H1 (cell line): ENCODE measurements around the gene KBTBD13. TPM values are rescaled to one million over a fixed set of nuclear protein-coding genes. Genes with fewer than 3 reads are reported as not detected.
A peak's percentile ranks its signal among the peaks of the same experiment; 100 is the strongest.

Experiments used
- CTCF ChIA-PET: fragments of 300-600 bp; sonication (Branson Sonifier 250); formaldehyde crosslinking; loops from one replicate; lab custom pipeline; 2021; ENCODE audit not compliant: partially characterized antibody; lab: Charles Lee
- POLR2A ChIA-PET: fragments of 300-600 bp; sonication (Branson Sonifier 250); formaldehyde crosslinking; loops from one replicate; lab custom pipeline; 2021; ENCODE audit warnings: inconsistent platforms; ENCODE audit not compliant: partially characterized antibody; lab: Charles Lee
- DNase-seq, 2 experiments: peaks; one replicate each; pipeline versions ENCODE4 v3.0.0 to v3.0.0-alpha.2; 2010 to 2022; ENCODE audit warnings: low spot score in 2 of 2, low read depth in 1 of 2, mixed read lengths in 1 of 2
- FAIRE-seq: peaks from 2 replicates; lab custom pipeline; 2011; peaks lifted over from hg19 to GRCh38; lab: Jason Lieb, UNC
- H2AFZ ChIP-seq: 2 replicates; pipeline ENCODE4 v1.8.1; 2012; ENCODE audit warnings: low read length, inconsistent platforms
- H2AK5ac ChIP-seq: 2 replicates; pipeline ENCODE4 v1.6.1; 2013; ENCODE audit warnings: low read depth, low read length
- H2BK120ac ChIP-seq: replicated peaks from 2 replicates; pipeline ENCODE3; 2013; ENCODE audit warnings: low read depth, low read length, inconsistent platforms
- H2BK12ac ChIP-seq: 2 replicates; pipeline ENCODE4 v1.6.1; 2013; ENCODE audit warnings: low read depth, low read length
- H2BK15ac ChIP-seq: 2 replicates; pipeline ENCODE4 v1.6.1; 2013; ENCODE audit warnings: low read length
- H2BK20ac ChIP-seq: 2 replicates; pipeline ENCODE4 v1.6.1; 2013; ENCODE audit warnings: low read length
- H2BK5ac ChIP-seq: 2 replicates; pipeline ENCODE4 v1.6.1; 2013; ENCODE audit warnings: low read depth, low read length
- H3K14ac ChIP-seq: 2 replicates; pipeline ENCODE4 v1.6.1; 2013; ENCODE audit warnings: inconsistent platforms; ENCODE audit not compliant: insufficient read length
- H3K18ac ChIP-seq: 2 replicates; pipeline ENCODE4 v1.6.1; 2013; ENCODE audit warnings: low read length; ENCODE audit errors: extremely low read depth
- H3K23ac ChIP-seq: 2 replicates; pipeline ENCODE4 v1.6.1; 2013; ENCODE audit warnings: inconsistent platforms; ENCODE audit not compliant: insufficient read length
- H3K23me2 ChIP-seq: 2 replicates; pipeline ENCODE4 v1.6.1; 2013; ENCODE audit warnings: low read depth, low read length
- H3K27ac ChIP-seq: 2 replicates; pipeline ENCODE4 v1.6.1; 2011; ENCODE audit warnings: low read depth, low read length, inconsistent platforms
- H3K27me3 ChIP-seq, 4 experiments: replicated peaks in 1 of 4; 1 replicate in 1 of 4; 2 replicates in 3 of 4; pipeline versions ENCODE4 v1.6.1 to v1.8.1; 2011 to 2013; ENCODE audit warnings: low read length in 3 of 4, mild to moderate bottlenecking in 3 of 4, inconsistent platforms in 2 of 4, mixed read lengths in 2 of 4, moderate library complexity in 1 of 4; ENCODE audit not compliant: control insufficient read depth in 3 of 4, insufficient read depth in 3 of 4; ENCODE audit errors: extremely low read depth in 1 of 4
- H3K36me3 ChIP-seq, 4 experiments: 2 replicates each; pipeline versions ENCODE4 v1.6.1 to v1.8.1; 2011 to 2013; ENCODE audit warnings: mild to moderate bottlenecking in 4 of 4, low read length in 3 of 4, moderate library complexity in 2 of 4, control low read depth in 1 of 4, inconsistent platforms in 1 of 4; ENCODE audit not compliant: insufficient read depth in 4 of 4, control insufficient read depth in 2 of 4
- H3K4ac ChIP-seq: replicated peaks from 2 replicates; pipeline ENCODE3; 2013; ENCODE audit warnings: low read length, low read depth, mixed read lengths, inconsistent platforms; ENCODE audit not compliant: insufficient read length
- H3K4me1 ChIP-seq, 4 experiments: replicated peaks in 1 of 4; 1 replicate in 1 of 4; 2 replicates in 3 of 4; pipeline versions ENCODE4 v1.6.1 to v1.8.1; 2011 to 2013; ENCODE audit warnings: low read length in 3 of 4, inconsistent platforms in 2 of 4, mixed read lengths in 1 of 4; ENCODE audit not compliant: insufficient read depth in 4 of 4, control insufficient read depth in 3 of 4
- H3K4me2 ChIP-seq, 2 experiments: 2 replicates each; pipeline versions ENCODE4 v1.6.1 to v1.8.1; 2011 to 2013; ENCODE audit warnings: low read depth in 2 of 2, low read length in 2 of 2, control low read depth in 1 of 2, inconsistent platforms in 1 of 2, mild to moderate bottlenecking in 1 of 2; ENCODE audit not compliant: insufficient read depth in 1 of 2
- H3K4me3 ChIP-seq, 4 experiments: fragments of 200-600, 300-600 bp in 1 of 4; sonication (generic), shearing (Covaris generic), sonication (Bioruptor Twin) in 1 of 4; 2 replicates each; pipeline versions ENCODE4 v1.5.1 to v1.8.1; 2011 to 2016; ENCODE audit warnings: low read length in 4 of 4, low read depth in 3 of 4, control low read depth in 2 of 4, inconsistent platforms in 2 of 4, mild to moderate bottlenecking in 2 of 4, mixed read lengths in 1 of 4, moderate library complexity in 1 of 4; ENCODE audit not compliant: insufficient read depth in 2 of 4; ENCODE audit errors: extremely low read depth in 1 of 4
- H3K56ac ChIP-seq: replicated peaks from 2 replicates; pipeline ENCODE3; 2013; ENCODE audit warnings: low read depth, mild to moderate bottlenecking, mixed read lengths, low read length, inconsistent platforms; ENCODE audit not compliant: insufficient read length
- H3K79me1 ChIP-seq: 2 replicates; pipeline ENCODE4 v1.6.1; 2013; ENCODE audit warnings: low read depth, low read length, control low read depth
- H3K79me2 ChIP-seq, 2 experiments: 2 replicates each; pipeline versions ENCODE4 v1.6.1 to v1.8.1; 2012 to 2013; ENCODE audit warnings: low read length in 2 of 2, mild to moderate bottlenecking in 2 of 2, inconsistent platforms in 1 of 2; ENCODE audit not compliant: insufficient read depth in 2 of 2, control insufficient read depth in 1 of 2
- H3K9ac ChIP-seq, 4 experiments: replicated peaks in 1 of 4; 1 replicate in 1 of 4; 2 replicates in 3 of 4; pipeline versions ENCODE4 v1.6.1 to v1.8.1; 2011 to 2013; ENCODE audit warnings: low read depth in 3 of 4, low read length in 3 of 4, control low read depth in 2 of 4, mild to moderate bottlenecking in 2 of 4, moderate library complexity in 2 of 4, inconsistent platforms in 1 of 4; ENCODE audit errors: extremely low read depth in 1 of 4
- H3K9me3 ChIP-seq, 2 experiments: 2 replicates each; pipeline versions ENCODE4 v1.6.1 to v1.8.1; 2012 to 2013; ENCODE audit warnings: mild to moderate bottlenecking in 2 of 2, moderate library complexity in 2 of 2, control low read depth in 1 of 2, inconsistent platforms in 1 of 2, low read depth in 1 of 2, low read length in 1 of 2, mixed read lengths in 1 of 2; ENCODE audit not compliant: insufficient read depth in 2 of 2
- H4K20me1 ChIP-seq, 2 experiments: replicated peaks in 1 of 2; 2 replicates each; pipeline versions ENCODE3 to v1.8.1; 2011 to 2013; ENCODE audit warnings: inconsistent platforms in 2 of 2, low read length in 2 of 2, mild to moderate bottlenecking in 1 of 2; ENCODE audit not compliant: insufficient read depth in 2 of 2, control insufficient read depth in 1 of 2
- H4K5ac ChIP-seq: 2 replicates; pipeline ENCODE4 v1.6.1; 2013; ENCODE audit warnings: low read length, low read depth, mixed read lengths, inconsistent platforms; ENCODE audit not compliant: insufficient read length
- H4K8ac ChIP-seq: 2 replicates; pipeline ENCODE4 v1.8.0; 2013; ENCODE audit warnings: mild to moderate bottlenecking, moderate library complexity, low read length, inconsistent platforms; ENCODE audit not compliant: insufficient read depth; ENCODE audit errors: extremely low read depth
- H4K91ac ChIP-seq: replicated peaks from 2 replicates; pipeline ENCODE3; 2013; ENCODE audit warnings: low read length, mixed read lengths, inconsistent platforms; ENCODE audit not compliant: insufficient read length
- CEBPB ChIP-seq: IDR thresholded peaks from 2 replicates; pipeline ENCODE4 v1.6.1; 2012; ENCODE audit warnings: low read depth, low read length
- MAFK ChIP-seq: IDR thresholded peaks from 2 replicates; pipeline ENCODE4 v1.6.1; 2012; ENCODE audit warnings: low read depth, mild to moderate bottlenecking, improper control_type of control experiment, low read length
- RAD21 ChIP-seq, 2 experiments: IDR thresholded peaks in 1 of 2; conservative IDR thresholded peaks in 1 of 2; 2 replicates each; pipeline ENCODE4 v1.6.1; 2011; ENCODE audit warnings: low read depth in 2 of 2, low read length in 2 of 2, improper control_type of control experiment in 1 of 2, inconsistent platforms in 1 of 2, mild to moderate bottlenecking in 1 of 2, moderate library complexity in 1 of 2
- SIN3A ChIP-seq, 2 experiments: IDR thresholded peaks in 1 of 2; conservative IDR thresholded peaks in 1 of 2; 2 replicates each; pipeline ENCODE4 v1.6.1; 2011 to 2012; ENCODE audit warnings: low read length in 2 of 2, improper control_type of control experiment in 1 of 2, low read depth in 1 of 2, mild to moderate bottlenecking in 1 of 2
- TEAD4 ChIP-seq: IDR thresholded peaks from 2 replicates; pipeline ENCODE4 v1.6.1; 2012; ENCODE audit warnings: low read depth, low read length, inconsistent platforms, mixed read lengths
- WGBS, 2 experiments: shearing (Covaris generic) in 1 of 2; methylation state at CpG; one replicate each; pipeline versions ENCODE4 v1.1.6 to v1.1.7; 2013 to 2015; ENCODE audit warnings: low lambda C conversion rate in 2 of 2, mixed read lengths in 2 of 2, inconsistent platforms in 1 of 2, low coverage in 1 of 2, missing lambda C conversion rate in 1 of 2; ENCODE audit not compliant: insufficient replicate concordance in 2 of 2, insufficient coverage in 1 of 2, insufficient read length in 1 of 2; ENCODE audit errors: extremely low coverage in 1 of 2, missing lambda C conversion rate in 1 of 2; 5-methylcytosine and 5-hydroxymethylcytosine counted together
- polyA plus RNA-seq, 7 experiments: library from polyadenylated mRNA; depleted of rRNA in 3 of 7; stranded (reverse) in 5 of 7; unstranded in 2 of 7; fragments of >200 nt in 5 of 7; fragments of 200-250 nt in 2 of 7; gene quantifications; 1 replicate in 5 of 7; 2 replicates in 1 of 7; 4 replicates in 1 of 7; pipeline versions ENCODE4 v1.2.1 to v1.2.3, GENCODE V29; 2011 to 2013; ENCODE audit warnings: missing spikeins in 2 of 7, mixed read lengths in 2 of 7
- total RNA-seq: library from RNA; stranded (reverse); fragmentation: NEBNext Ultra II Directional; extraction: Animal tissue kit (Norgen Biotek cat#: 25700); gene quantifications from 2 replicates; pipeline ENCODE4 v1.2.1, GENCODE V29; 2021
- TF ChIP-seq, protein P1 (sequence below), 3 experiments: IDR thresholded peaks; 1 replicate in 2 of 3; 2 replicates in 1 of 3; pipeline versions ENCODE4 v1.5.1 to v1.6.1; 2011; ENCODE audit warnings: low read length in 3 of 3, mild to moderate bottlenecking in 3 of 3, inconsistent platforms in 2 of 3, low read depth in 1 of 3, moderate library complexity in 1 of 3; ENCODE audit not compliant: insufficient read depth in 1 of 3; ENCODE audit errors: control extremely low read depth in 1 of 3
- TF ChIP-seq, protein P2 (sequence below): IDR thresholded peaks from 2 replicates; pipeline ENCODE4 v1.6.1; 2012; ENCODE audit warnings: inconsistent platforms

KBTBD13 gene
- total and polyA plus RNA-seq, 2 of the 8 experiments (the other 6 are each of a cell fraction or from before 2014, with no cell fraction given): not detected

DNA sequence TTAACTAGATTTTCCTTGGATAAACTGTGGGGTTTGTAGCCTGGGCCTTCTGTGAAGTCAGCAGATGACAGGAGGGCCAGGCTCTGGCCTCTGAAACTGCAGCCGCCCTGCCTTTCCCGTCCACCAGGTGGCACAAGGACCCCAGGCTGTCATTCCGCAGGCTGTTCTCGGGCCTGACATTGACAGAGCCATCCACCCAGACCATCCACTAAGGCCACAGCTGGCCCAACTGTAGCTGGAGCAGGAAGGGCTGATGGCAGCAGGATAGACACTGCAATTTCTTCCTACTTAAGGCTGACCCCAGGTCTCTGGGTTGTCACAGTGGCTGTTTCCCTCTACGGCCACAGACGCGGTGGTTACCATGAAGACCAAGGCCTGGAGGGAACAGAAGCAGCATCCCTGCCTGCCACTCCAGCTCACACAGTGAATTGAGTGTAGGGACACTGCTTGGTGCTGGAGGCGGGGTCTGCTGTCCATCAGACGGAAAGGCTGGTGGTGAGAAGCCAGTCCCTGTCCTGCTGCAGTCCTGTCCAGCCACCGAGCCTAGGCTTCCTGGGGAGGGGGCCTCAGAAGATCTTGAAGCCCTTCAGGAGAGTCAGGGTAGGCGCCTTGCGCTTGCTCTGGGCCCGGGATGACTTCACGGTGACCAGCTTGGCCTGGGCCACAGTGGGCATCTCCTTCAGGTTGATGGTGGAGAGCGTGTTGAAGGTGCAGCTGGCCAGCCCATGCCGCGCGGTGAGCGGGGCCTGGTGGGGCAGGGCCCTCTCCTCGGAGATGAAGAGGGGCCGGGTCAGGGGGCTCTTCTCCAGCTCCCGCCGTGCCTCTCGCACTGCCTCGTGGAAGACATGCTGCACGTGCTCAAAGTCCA lies 22.0 kb upstream of the KBTBD13 start:
- FAIRE-seq: no peak
- TF ChIP-seq RAD21 (IDR thresholded peaks at IDR 0.05 in 1 of 2, conservative IDR thresholded peaks at IDR 0.05 in 1 of 2; ENCODE audit: low read depth in 2 of 2, low read length in 2 of 2): peak; percentile 96
- TF ChIP-seq, protein P1, sequence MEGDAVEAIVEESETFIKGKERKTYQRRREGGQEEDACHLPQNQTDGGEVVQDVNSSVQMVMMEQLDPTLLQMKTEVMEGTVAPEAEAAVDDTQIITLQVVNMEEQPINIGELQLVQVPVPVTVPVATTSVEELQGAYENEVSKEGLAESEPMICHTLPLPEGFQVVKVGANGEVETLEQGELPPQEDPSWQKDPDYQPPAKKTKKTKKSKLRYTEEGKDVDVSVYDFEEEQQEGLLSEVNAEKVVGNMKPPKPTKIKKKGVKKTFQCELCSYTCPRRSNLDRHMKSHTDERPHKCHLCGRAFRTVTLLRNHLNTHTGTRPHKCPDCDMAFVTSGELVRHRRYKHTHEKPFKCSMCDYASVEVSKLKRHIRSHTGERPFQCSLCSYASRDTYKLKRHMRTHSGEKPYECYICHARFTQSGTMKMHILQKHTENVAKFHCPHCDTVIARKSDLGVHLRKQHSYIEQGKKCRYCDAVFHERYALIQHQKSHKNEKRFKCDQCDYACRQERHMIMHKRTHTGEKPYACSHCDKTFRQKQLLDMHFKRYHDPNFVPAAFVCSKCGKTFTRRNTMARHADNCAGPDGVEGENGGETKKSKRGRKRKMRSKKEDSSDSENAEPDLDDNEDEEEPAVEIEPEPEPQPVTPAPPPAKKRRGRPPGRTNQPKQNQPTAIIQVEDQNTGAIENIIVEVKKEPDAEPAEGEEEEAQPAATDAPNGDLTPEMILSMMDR (IDR thresholded peaks at IDR 0.05; ENCODE audit: control extremely low read depth in 1 of 3, insufficient read depth in 1 of 3, low read depth in 1 of 3, low read length in 3 of 3): peak; percentile 95 to 97 (median 97)
- TF ChIP-seq TEAD4: 0 out of 2 replicates have a peak, but pooled peaks have one; percentile 21
- TF ChIP-seq, protein P2, sequence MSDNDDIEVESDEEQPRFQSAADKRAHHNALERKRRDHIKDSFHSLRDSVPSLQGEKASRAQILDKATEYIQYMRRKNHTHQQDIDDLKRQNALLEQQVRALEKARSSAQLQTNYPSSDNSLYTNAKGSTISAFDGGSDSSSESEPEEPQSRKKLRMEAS: peak; percentile 39; the same call in 1 of the 2 replicates
- no peak for TF ChIP-seq MAFK
- no peak for TF ChIP-seq CEBPB
- peak; percentile 93 to 98; a peak in 3 of 4 replicates for TF ChIP-seq SIN3A (conservative IDR thresholded peaks at IDR 0.05 in 1 of 2, IDR thresholded peaks at IDR 0.05 in 1 of 2; ENCODE audit: low read depth in 1 of 2, low read length in 2 of 2)

More for the DNA sequence above, 22.0 kb upstream of the KBTBD13 start:
- H2AK5ac ChIP-seq: no peak overlapping the region
- H3K56ac ChIP-seq: no peak overlapping the region
- no peaks in the 10 kb centered on the region; a peak in 2 of 7 replicates for H3K27me3 ChIP-seq
- no peak overlapping the region for H2BK15ac ChIP-seq
- H3K36me3 ChIP-seq: no peaks in the 10 kb centered on the region; a peak in 1 of 8 replicates
- 0 out of 2 replicates have a peak overlapping the region, but pooled peaks have one; percentile 60 for H2BK5ac ChIP-seq
- DNase-seq: peak in 1 of 2 experiments; percentile 88
- no peak overlapping the region for H3K4me3 ChIP-seq
- H3K79me2 ChIP-seq: no peaks in the 10 kb centered on the region
- no peaks in the 10 kb centered on the region for H3K23me2 ChIP-seq
- H3K79me1 ChIP-seq: no peaks in the 10 kb centered on the region
- H3K4ac ChIP-seq: no peak overlapping the region
- H4K5ac ChIP-seq: no peak overlapping the region
- no peak overlapping the region for H2BK120ac ChIP-seq
- H2BK12ac ChIP-seq: no peak overlapping the region
- H3K4me1 ChIP-seq: no peaks in the 10 kb centered on the region
- H3K14ac ChIP-seq: no peak overlapping the region
- no peak overlapping the region for H3K27ac ChIP-seq
- no peak overlapping the region for H4K91ac ChIP-seq
- no peaks in the 10 kb centered on the region for H3K9me3 ChIP-seq
- H3K23ac ChIP-seq: no peak overlapping the region
- H2AFZ ChIP-seq: no peak overlapping the region
- 79% methylated on average over 25 of the region's 26 CpGs; no CpG with 5 or more reads in 1 of the 2 experiments for WGBS, 2 experiments
- H3K18ac ChIP-seq: no peak overlapping the region
- H4K20me1 ChIP-seq: no peaks in the 10 kb centered on the region
- ChIA-PET POLR2A (interaction anchor here (0.9 to 1.7 kb wide), 8 partner anchors 9 to 66 kb away, joined by 3 to 5 read pairs (median 3); no protein-coding TSS in a partner anchor), CTCF (interaction anchor here (0.7 to 33.2 kb wide), 12 partner anchors 12 to 216 kb away, joined by 3 to 1213 read pairs (median 14); partner anchors contain the start of genes KBTBD13, RASL12, SLC51B and UBAP1L)
- H3K4me2 ChIP-seq: no peak overlapping the region
- H3K9ac ChIP-seq: no peak overlapping the region
- H4K8ac ChIP-seq: no peak overlapping the region
- H2BK20ac ChIP-seq: no peak overlapping the region
